Loucy (cell line): ENCODE results near the gene C22orf15.

ENCODE experiments used
- EZH2phosphoT487 ChIP-seq: fragments of 200-600 bp; IDR thresholded peaks from 2 replicates; pipeline ENCODE4 v1.6.1; 2018; ENCODE audit warnings: antibody characterized with exemption, mild to moderate bottlenecking, moderate library complexity, borderline replicate concordance
- TF ChIP-seq, protein P1 (sequence below): fragments of 200-600 bp; sonication (generic); conservative IDR thresholded peaks from 2 replicates; pipeline ENCODE4 v1.5.1; 2014; ENCODE audit warnings: mild to moderate bottlenecking, antibody characterized with exemption, low read length

DNA sequence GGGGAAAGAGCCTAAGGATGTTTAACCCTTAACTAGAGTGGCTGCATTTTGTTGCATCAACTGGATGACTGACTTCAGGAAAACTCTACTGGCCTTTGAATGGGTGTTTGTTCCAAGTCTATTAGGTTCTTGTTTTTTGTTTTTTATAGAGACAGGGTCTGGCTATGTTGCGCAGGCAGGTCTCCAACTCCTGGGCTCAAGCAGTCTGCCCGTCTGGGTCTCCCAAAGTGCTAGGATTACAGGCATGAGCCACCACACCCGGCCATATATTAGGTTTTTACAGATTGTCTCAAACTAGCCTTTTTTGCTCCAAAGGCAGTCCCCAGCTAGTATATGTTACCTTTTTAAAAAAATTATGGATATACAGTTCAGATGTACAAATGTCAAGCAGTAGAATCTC, 25.1 kb downstream of the C22orf15 start:
- TF ChIP-seq, protein P1, sequence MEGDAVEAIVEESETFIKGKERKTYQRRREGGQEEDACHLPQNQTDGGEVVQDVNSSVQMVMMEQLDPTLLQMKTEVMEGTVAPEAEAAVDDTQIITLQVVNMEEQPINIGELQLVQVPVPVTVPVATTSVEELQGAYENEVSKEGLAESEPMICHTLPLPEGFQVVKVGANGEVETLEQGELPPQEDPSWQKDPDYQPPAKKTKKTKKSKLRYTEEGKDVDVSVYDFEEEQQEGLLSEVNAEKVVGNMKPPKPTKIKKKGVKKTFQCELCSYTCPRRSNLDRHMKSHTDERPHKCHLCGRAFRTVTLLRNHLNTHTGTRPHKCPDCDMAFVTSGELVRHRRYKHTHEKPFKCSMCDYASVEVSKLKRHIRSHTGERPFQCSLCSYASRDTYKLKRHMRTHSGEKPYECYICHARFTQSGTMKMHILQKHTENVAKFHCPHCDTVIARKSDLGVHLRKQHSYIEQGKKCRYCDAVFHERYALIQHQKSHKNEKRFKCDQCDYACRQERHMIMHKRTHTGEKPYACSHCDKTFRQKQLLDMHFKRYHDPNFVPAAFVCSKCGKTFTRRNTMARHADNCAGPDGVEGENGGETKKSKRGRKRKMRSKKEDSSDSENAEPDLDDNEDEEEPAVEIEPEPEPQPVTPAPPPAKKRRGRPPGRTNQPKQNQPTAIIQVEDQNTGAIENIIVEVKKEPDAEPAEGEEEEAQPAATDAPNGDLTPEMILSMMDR = no peak
- TF ChIP-seq EZH2phosphoT487 = no peak
